ENCODE measurements around the gene VPS37D.

- TF ChIP-seq CTCF (IDR thresholded peaks at IDR 0.05) (no peak), POLR2A (IDR thresholded peaks at IDR 0.05) (no peak)
Measured at GRCh38 chr7:73696372-73696771, 28.7 kb downstream of the VPS37D start.
